HCT116 (cell line): Measurements from ENCODE around the gene FTCD. TPM values are rescaled to one million over a fixed set of nuclear protein-coding genes. Genes with fewer than 3 reads are reported as not detected.

Source experiments
- ATAC-seq: fragments of 200-7000 bp; cut with Tn5 transposase; 2 replicates; pipeline ENCODE4 v1.9.1; 2020; ENCODE audit warnings: mild to moderate bottlenecking, moderate library complexity
- BruUV-seq: library from RNA; stranded (reverse); fragments of 400-500 nt; replicated peaks from 2 replicates; lab custom pipeline; 2021; lab: Mats Ljungman, UMichigan
- CTCF ChIA-PET: fragments of 300-600 bp; sonication (Branson Sonifier 250); formaldehyde crosslinking; loops from one replicate; lab custom pipeline; 2021; ENCODE audit warnings: antibody characterized with exemption; lab: Charles Lee
- POLR2A ChIA-PET: fragments of 300-600, 350-600 bp; sonication (Branson Sonifier 250); formaldehyde crosslinking; loops from one replicate; lab custom pipeline; 2021; ENCODE audit warnings: antibody characterized with exemption; lab: Charles Lee
- RAD21 ChIA-PET, 2 experiments: fragments of 300-600 bp; sonication (Branson Sonifier 250); formaldehyde crosslinking; loops; one replicate each; lab custom pipeline; 2023; ENCODE audit warnings: low total read pairs in 2 of 2; ENCODE audit not compliant: uncharacterized antibody in 2 of 2, unreplicated experiment in 2 of 2, low non-redundant PET in 1 of 2; lab: Charles Lee
- DNase-seq: peaks from one replicate; pipeline ENCODE4 v3.0.0-alpha.2; 2010; ENCODE audit warnings: low read depth, low spot score
- H2AFZ ChIP-seq: fragments of 200-600 bp; shearing (Covaris generic), sonication (generic); 2 replicates; pipeline ENCODE4 v1.6.1; 2017; ENCODE audit warnings: low read depth, mixed run types, mixed read lengths, antibody characterized with exemption, low read length; ENCODE audit not compliant: poor library complexity, severe bottlenecking
- H3K27ac ChIP-seq: 2 replicates; pipeline ENCODE4 v1.5.1; 2012; ENCODE audit warnings: low read depth, low read length
- H3K27me3 ChIP-seq: fragments of 200-600 bp; sonication (generic); 2 replicates; pipeline ENCODE4 v1.6.1; 2016; ENCODE audit warnings: mixed run types, low read length, mixed read lengths; ENCODE audit not compliant: insufficient read depth
- H3K36me3 ChIP-seq, 2 experiments: fragments of 200-500 bp in 1 of 2; fragments of 200-600 bp in 1 of 2; sonication (Bioruptor generic) in 1 of 2; sonication (generic) in 1 of 2; 2 replicates each; pipeline versions ENCODE4 v1.5.1 to v1.6.1; 2014 to 2016; ENCODE audit warnings: low read length in 2 of 2, inconsistent platforms in 1 of 2, mixed read lengths in 1 of 2, mixed run types in 1 of 2; ENCODE audit not compliant: insufficient read depth in 2 of 2, control insufficient read depth in 1 of 2
- H3K4me1 ChIP-seq, 2 experiments: fragments of 200-600 bp in 1 of 2; sonication (generic) in 1 of 2; 2 replicates each; pipeline versions ENCODE4 v1.5.1 to v1.6.1; 2012 to 2017; ENCODE audit warnings: low read length in 2 of 2, inconsistent platforms in 1 of 2, mild to moderate bottlenecking in 1 of 2, mixed read lengths in 1 of 2, mixed run types in 1 of 2, moderate library complexity in 1 of 2; ENCODE audit not compliant: insufficient read depth in 2 of 2, control insufficient read depth in 1 of 2
- H3K4me2 ChIP-seq: fragments of 200-600 bp; sonication (generic); 2 replicates; pipeline ENCODE4 v1.6.1; 2017; ENCODE audit warnings: mixed run types, low read length, mixed read lengths
- H3K4me3 ChIP-seq, 2 experiments: fragments of 200-600 bp in 1 of 2; sonication (generic) in 1 of 2; replicated peaks in 1 of 2; 2 replicates each; pipeline ENCODE4 v1.5.1; 2011 to 2016; ENCODE audit warnings: low read length in 2 of 2, control low read depth in 1 of 2, low read depth in 1 of 2, mild to moderate bottlenecking in 1 of 2, mixed read lengths in 1 of 2, mixed run types in 1 of 2
- H3K79me2 ChIP-seq: fragments of 200-600 bp; sonication (generic); 2 replicates; pipeline ENCODE4 v1.6.1; 2017; ENCODE audit warnings: mild to moderate bottlenecking, mixed run types, low read length, moderate library complexity, mixed read lengths; ENCODE audit not compliant: insufficient read depth
- H3K9ac ChIP-seq: fragments of 200-600 bp; sonication (generic); 2 replicates; pipeline ENCODE4 v1.6.1; 2016; ENCODE audit warnings: low read length, mixed read lengths
- H3K9me2 ChIP-seq: fragments of 200-600 bp; sonication (generic), shearing (Covaris generic); 2 replicates; pipeline ENCODE4 v1.6.1; 2017; ENCODE audit warnings: mixed run types, mild to moderate bottlenecking, moderate library complexity; ENCODE audit not compliant: insufficient read depth
- H3K9me3 ChIP-seq, 2 experiments: fragments of 200-500 bp in 1 of 2; fragments of 200-600 bp in 1 of 2; sonication (Bioruptor generic) in 1 of 2; sonication (generic) in 1 of 2; 2 replicates each; pipeline ENCODE4 v1.6.1; 2014 to 2017; ENCODE audit warnings: low read length in 2 of 2, mixed read lengths in 2 of 2, inconsistent platforms in 1 of 2, low read depth in 1 of 2, mild to moderate bottlenecking in 1 of 2, mixed run types in 1 of 2, moderate library complexity in 1 of 2; ENCODE audit not compliant: control insufficient read depth in 1 of 2, insufficient read depth in 1 of 2
- H4K20me1 ChIP-seq: fragments of 200-600 bp; sonication (generic), shearing (Covaris generic); 2 replicates; pipeline ENCODE4 v1.6.1; 2017; ENCODE audit warnings: mixed run types, mild to moderate bottlenecking, moderate library complexity; ENCODE audit not compliant: insufficient read depth
- CBX3 ChIP-seq: IDR thresholded peaks from 2 replicates; pipeline ENCODE4 v1.6.1; 2012; ENCODE audit warnings: low read depth
- CTCF ChIP-seq, 3 experiments: fragments of 200-600 bp in 1 of 3; sonication (generic) in 1 of 3; IDR thresholded peaks in 2 of 3; conservative IDR thresholded peaks in 1 of 3; 2 replicates each; pipeline ENCODE4 v1.5.1; 2012 to 2017; ENCODE audit warnings: low read depth in 2 of 3, low read length in 2 of 3, antibody characterized with exemption in 1 of 3, borderline replicate concordance in 1 of 3, control low read depth in 1 of 3, mild to moderate bottlenecking in 1 of 3, mixed read lengths in 1 of 3, mixed run types in 1 of 3, moderate library complexity in 1 of 3; ENCODE audit not compliant: insufficient read depth in 1 of 3
- ELF1 ChIP-seq: IDR thresholded peaks from 2 replicates; pipeline ENCODE4 v1.6.1; 2012; ENCODE audit warnings: low read depth, borderline replicate concordance
- MAX ChIP-seq: IDR thresholded peaks from 2 replicates; pipeline ENCODE4 v1.6.1; 2012
- SRF ChIP-seq: IDR thresholded peaks from 2 replicates; pipeline ENCODE4 v1.6.1; 2012; ENCODE audit warnings: low read depth
- YY1 ChIP-seq: IDR thresholded peaks from 2 replicates; pipeline ENCODE4 v1.6.1; 2011; ENCODE audit warnings: low read length, low read depth, moderate library complexity, mild to moderate bottlenecking; ENCODE audit not compliant: insufficient replicate concordance; ENCODE audit errors: extremely low read depth
- ZBTB33 ChIP-seq: IDR thresholded peaks from 2 replicates; pipeline ENCODE4 v1.6.1; 2011; ENCODE audit warnings: mild to moderate bottlenecking, low read length, moderate library complexity; ENCODE audit not compliant: insufficient replicate concordance; ENCODE audit errors: extremely low read depth
- ZFX ChIP-seq: fragments of 450-650 bp; IDR thresholded peaks from 2 replicates; pipeline ENCODE4 v1.6.1; 2017
- intact Hi-C: fragments of 100-400 bp; cut with micrococcal nuclease; formaldehyde crosslinking; loops from 2 replicates; pipeline ENCODE4 v1.10.0; 2022
- total RNA-seq: library from RNA; stranded (reverse); gene quantifications from one replicate; pipeline ENCODE4 v1.2.1, GENCODE V29; 2021; ENCODE audit not compliant: unreplicated experiment

The FTCD gene
- total RNA-seq, 1 experiment from 2014 or later, result 2.5 TPM

- Histone ChIP-seq H3K79me2 (peaks cover 5% of the 10 kb centered on the region; the same call in 1 of the 2 replicates), H3K9ac (no peak overlapping the region), H3K9me2 (no peaks in the 10 kb centered on the region), H3K27me3 (no peaks in the 10 kb centered on the region), H3K4me2 (no peak overlapping the region), H3K27ac (no peak overlapping the region), H2AFZ (no peak overlapping the region), H3K4me1 (peaks cover 6 to 13% of the 10 kb centered on the region in 2 experiments; a peak in 3 of 4 replicates), H3K4me3 (no peak overlapping the region), H4K20me1 (no peaks in the 10 kb centered on the region), H3K9me3 (peaks cover 5 to 8% of the 10 kb centered on the region in 2 experiments; a peak in 3 of 4 replicates), H3K36me3 (no peaks in the 10 kb centered on the region)
- DNase-seq (no peak), ATAC-seq (no peak)
- BruUV-seq, result no TSS peak
- TF ChIP-seq CTCF (IDR thresholded peaks at IDR 0.05 in 2 of 3, conservative IDR thresholded peaks at IDR 0.05 in 1 of 3; ENCODE audit: borderline replicate concordance in 1 of 3, insufficient read depth in 1 of 3, low read depth in 2 of 3, low read length in 2 of 3) (no peak), ZFX (no peak), YY1 (no peak), SRF (no peak), CBX3 (no peak), MAX (no peak), ELF1 (no peak), ZBTB33 (no peak)
- ChIA-PET RAD21 (no interaction called here), POLR2A (no interaction called here), CTCF (no interaction called here)
- intact Hi-C loops, result loop anchor here (5.0 kb wide), 1 partner anchor 129 kb away; no protein-coding TSS in a partner anchor
These were observed 54.5 kb downstream of the FTCD start for GRCh38 chr21:46100906-46101305.
